Astrocyte (in vitro differentiated cells and primary cell): ENCODE data around the gene DNAJA1.

Experiments
- CTCF ChIP-seq: IDR thresholded peaks from 2 replicates; pipeline ENCODE4 v1.5.1; 2011; ENCODE audit warnings: low read depth, mild to moderate bottlenecking, inconsistent platforms, low read length, moderate library complexity; ENCODE audit not compliant: insufficient read depth
- EZH2 ChIP-seq: IDR thresholded peaks from 2 replicates; pipeline ENCODE4 v1.6.1; 2012; ENCODE audit warnings: mild to moderate bottlenecking, low read length, inconsistent platforms; ENCODE audit not compliant: insufficient read depth

DNA sequence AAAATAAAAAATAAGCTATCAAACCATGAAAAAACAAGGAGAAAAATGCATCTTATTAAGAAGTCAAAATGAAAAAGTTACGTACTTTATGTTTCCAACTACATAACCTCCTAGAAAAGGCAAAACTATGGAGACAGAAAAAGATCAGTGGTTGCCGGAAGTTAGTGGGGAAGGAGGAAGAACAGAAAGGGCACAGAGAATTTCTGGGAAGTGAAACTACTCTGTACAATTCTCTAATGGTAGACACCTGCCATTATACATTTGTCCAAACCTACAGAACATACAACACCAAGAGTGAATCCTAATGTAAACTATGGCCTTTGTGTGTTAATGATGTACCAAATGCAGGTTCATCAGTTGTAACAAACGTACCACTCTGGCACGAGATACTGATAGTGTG lies 26.1 kb downstream of the DNAJA1 start:
- TF ChIP-seq CTCF, result no peak
- TF ChIP-seq EZH2, result no peak
